ENCODE measurements around the gene CCL19.

DNA sequence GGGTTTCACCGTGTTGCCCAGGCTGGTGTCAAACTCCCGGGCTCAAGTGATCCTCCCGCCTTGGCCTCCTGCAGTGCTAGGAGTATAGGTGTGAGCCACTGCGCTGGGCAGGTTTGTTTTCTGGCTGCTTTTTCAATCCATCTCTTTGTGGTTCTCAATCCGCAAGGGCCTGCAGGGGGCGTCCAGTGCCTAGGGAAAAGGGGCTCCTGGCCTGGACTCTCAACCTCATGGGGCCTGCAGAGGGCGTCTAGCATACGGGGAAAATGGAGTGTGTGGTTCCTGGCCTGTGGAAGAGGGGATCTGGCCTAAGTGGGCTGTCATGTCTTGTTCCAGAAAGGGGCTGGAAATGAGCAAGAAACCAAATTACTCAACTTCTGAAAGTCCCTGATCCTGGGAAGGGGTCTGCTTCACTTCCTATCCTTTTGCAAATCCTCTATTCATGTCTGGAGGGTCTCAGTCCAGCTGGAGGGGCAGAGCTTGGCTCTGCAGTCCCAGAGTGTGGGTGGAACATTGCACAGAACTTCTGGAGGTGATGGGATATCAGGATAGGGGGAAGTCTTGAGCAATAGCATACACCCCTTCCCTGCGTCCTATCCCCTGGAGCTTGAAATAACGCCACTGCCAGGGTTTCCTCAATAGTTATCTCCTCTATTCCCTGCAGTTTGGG lies 15.9 kb downstream of the CCL19 start:
- TF ChIP-seq, protein P1, sequence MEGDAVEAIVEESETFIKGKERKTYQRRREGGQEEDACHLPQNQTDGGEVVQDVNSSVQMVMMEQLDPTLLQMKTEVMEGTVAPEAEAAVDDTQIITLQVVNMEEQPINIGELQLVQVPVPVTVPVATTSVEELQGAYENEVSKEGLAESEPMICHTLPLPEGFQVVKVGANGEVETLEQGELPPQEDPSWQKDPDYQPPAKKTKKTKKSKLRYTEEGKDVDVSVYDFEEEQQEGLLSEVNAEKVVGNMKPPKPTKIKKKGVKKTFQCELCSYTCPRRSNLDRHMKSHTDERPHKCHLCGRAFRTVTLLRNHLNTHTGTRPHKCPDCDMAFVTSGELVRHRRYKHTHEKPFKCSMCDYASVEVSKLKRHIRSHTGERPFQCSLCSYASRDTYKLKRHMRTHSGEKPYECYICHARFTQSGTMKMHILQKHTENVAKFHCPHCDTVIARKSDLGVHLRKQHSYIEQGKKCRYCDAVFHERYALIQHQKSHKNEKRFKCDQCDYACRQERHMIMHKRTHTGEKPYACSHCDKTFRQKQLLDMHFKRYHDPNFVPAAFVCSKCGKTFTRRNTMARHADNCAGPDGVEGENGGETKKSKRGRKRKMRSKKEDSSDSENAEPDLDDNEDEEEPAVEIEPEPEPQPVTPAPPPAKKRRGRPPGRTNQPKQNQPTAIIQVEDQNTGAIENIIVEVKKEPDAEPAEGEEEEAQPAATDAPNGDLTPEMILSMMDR (conservative IDR thresholded peaks at IDR 0.05; ENCODE audit: low read length): peak; percentile 90
- TF ChIP-seq EZH2phosphoT487 (IDR thresholded peaks at IDR 0.05; ENCODE audit: borderline replicate concordance, low read depth, low read length): no peak
